K562 (cell line): ENCODE measurements around the gene POLR1H. TPM values are rescaled to one million over a fixed set of nuclear protein-coding genes. Genes with fewer than 3 reads are reported as not detected.

ENCODE experiments used
- ATAC-seq: fragments of 200-7000 bp; cut with Tn5 transposase; 3 replicates; pipeline ENCODE4 v1.9.1; 2020; ENCODE audit warnings: moderate library complexity
- BruUV-seq: library from RNA; stranded (reverse); fragments of 400-500 nt; replicated peaks from 2 replicates; lab custom pipeline; 2021; lab: Mats Ljungman, UMichigan
- CTCF ChIA-PET: fragments of 300-600 bp; formaldehyde crosslinking; extraction: SDS; loops from one replicate; lab custom pipeline; 2021; ENCODE audit warnings: low intra/inter-chr PET ratio; lab: Yijun Ruan, JAX
- POLR2A ChIA-PET: fragments of 300-600, 350-650 bp; sonication (Branson Sonifier 250); formaldehyde crosslinking; extraction: SDS; loops from one replicate; lab custom pipeline; 2021; ENCODE audit warnings: antibody characterized with exemption, inconsistent platforms; lab: Yijun Ruan, JAX
- DNase-seq, 4 experiments: peaks; one replicate each; pipeline versions ENCODE4 v3.0.0 to v3.0.0-alpha.2; 2011 to 2018; ENCODE audit warnings: low spot score in 3 of 4, mixed read lengths in 3 of 4; ENCODE audit errors: extremely low read depth in 1 of 4
- FAIRE-seq: peaks from 2 replicates; lab custom pipeline; 2011; peaks lifted over from hg19 to GRCh38; lab: Jason Lieb, UNC
- H2AFZ ChIP-seq: 2 replicates; pipeline ENCODE4 v1.6.0; 2011; ENCODE audit warnings: low read depth, low read length, control low read depth, inconsistent platforms
- H3K27ac ChIP-seq: fragments of 200-600 bp; 3 replicates; pipeline ENCODE4 v1.8.0; 2011; ENCODE audit warnings: low read depth, mild to moderate bottlenecking, control low read depth, inconsistent platforms, low read length, moderate library complexity, mixed read lengths; ENCODE audit errors: extremely low read depth
- H3K27me3 ChIP-seq, 2 experiments: fragments of 300-600 bp in 1 of 2; 2 replicates in 1 of 2; 3 replicates in 1 of 2; pipeline versions ENCODE4 v1.6.0 to v1.8.0; 2011; ENCODE audit warnings: inconsistent platforms in 2 of 2, low read length in 2 of 2, mild to moderate bottlenecking in 1 of 2, mixed read lengths in 1 of 2, moderate library complexity in 1 of 2; ENCODE audit not compliant: control insufficient read depth in 2 of 2, insufficient read depth in 2 of 2
- H3K36me3 ChIP-seq: fragments of 300-600 bp; 3 replicates; pipeline ENCODE4 v1.8.0; 2011; ENCODE audit warnings: mild to moderate bottlenecking, low read length, inconsistent platforms; ENCODE audit not compliant: control insufficient read depth, insufficient read depth
- H3K4me1 ChIP-seq, 2 experiments: fragments of 200-600 bp in 1 of 2; replicated peaks in 1 of 2; 2 replicates in 1 of 2; 3 replicates in 1 of 2; pipeline versions ENCODE4 v1.5.1 to v1.8.0; 2011; ENCODE audit warnings: inconsistent platforms in 2 of 2, low read length in 2 of 2, mild to moderate bottlenecking in 1 of 2, mixed read lengths in 1 of 2, moderate library complexity in 1 of 2; ENCODE audit not compliant: control insufficient read depth in 2 of 2, insufficient read depth in 2 of 2
- H3K4me2 ChIP-seq: 2 replicates; pipeline ENCODE4 v1.6.1; 2011; ENCODE audit warnings: low read length, control low read depth, inconsistent platforms, mixed read lengths; ENCODE audit not compliant: insufficient read depth
- H3K4me3 ChIP-seq: fragments of 200-600 bp; sonication (generic), shearing (Covaris generic); 2 replicates; pipeline ENCODE4 v1.5.1; 2016; ENCODE audit warnings: control low read depth, inconsistent platforms
- H3K79me2 ChIP-seq: fragments of 200-600 bp; 3 replicates; pipeline ENCODE4 v1.8.0; 2011; ENCODE audit warnings: low read length, inconsistent platforms; ENCODE audit not compliant: control insufficient read depth, insufficient read depth
- H3K9ac ChIP-seq, 2 experiments: 2 replicates each; pipeline versions ENCODE4 v1.6.0 to v1.6.1; 2011; ENCODE audit warnings: low read depth in 2 of 2, low read length in 2 of 2, control low read depth in 1 of 2, inconsistent platforms in 1 of 2, mild to moderate bottlenecking in 1 of 2, mixed read lengths in 1 of 2; ENCODE audit not compliant: insufficient read depth in 1 of 2
- H3K9me1 ChIP-seq: one replicate; pipeline ENCODE4 v1.6.0; 2011; ENCODE audit warnings: inconsistent platforms, mild to moderate bottlenecking, low read length, moderate library complexity; ENCODE audit not compliant: control insufficient read depth, insufficient read depth
- H3K9me3 ChIP-seq: replicated peaks from 2 replicates; pipeline ENCODE4 v1.5.1; 2011; ENCODE audit warnings: low read depth, low read length, inconsistent platforms; ENCODE audit not compliant: control insufficient read depth, insufficient read depth
- H4K20me1 ChIP-seq: replicated peaks from 2 replicates; pipeline ENCODE4 v1.6.1; 2011; ENCODE audit warnings: low read length, inconsistent platforms, mixed read lengths; ENCODE audit not compliant: control insufficient read depth, insufficient read depth
- ADNP ChIP-seq: fragments of 200-800 bp; sonication (Bioruptor generic); IDR thresholded peaks from 2 replicates; pipeline ENCODE4 v1.6.1; 2016; ENCODE audit warnings: missing genetic modification characterization, missing compliant biosample characterization
- CAMTA2 ChIP-seq: fragments of 250-450 bp; sonication (Bioruptor Pico); conservative IDR thresholded peaks from 2 replicates; pipeline ENCODE4 v1.5.1; 2022
- GATA2 ChIP-seq: sonication (generic); formaldehyde crosslinking; IDR thresholded peaks from 2 replicates; pipeline ENCODE4 v1.4.0; 2020; ENCODE audit warnings: mild to moderate bottlenecking, missing genetic modification reagents
- JUN ChIP-seq, 2 experiments: sonication (generic) in 1 of 2; formaldehyde crosslinking in 1 of 2; IDR thresholded peaks; 2 replicates each; pipeline versions ENCODE4 v1.6.1 to v1.8.0; 2012 to 2022; ENCODE audit warnings: borderline replicate concordance in 2 of 2, mild to moderate bottlenecking in 2 of 2, improper control_type of control experiment in 1 of 2, low read depth in 1 of 2, low read length in 1 of 2, missing genetic modification reagents in 1 of 2
- JUND ChIP-seq, 2 experiments: IDR thresholded peaks; 2 replicates in 1 of 2; 3 replicates in 1 of 2; pipeline ENCODE4 v1.6.1; 2011; ENCODE audit warnings: borderline replicate concordance in 2 of 2, low read depth in 2 of 2, low read length in 2 of 2, improper control_type of control experiment in 1 of 2, missing biosample characterization in 1 of 2, missing genetic modification characterization in 1 of 2, missing genetic modification reagents in 1 of 2
- SRSF7 ChIP-seq: fragments of 200-400 bp; formaldehyde crosslinking; optimal IDR thresholded peaks from 2 replicates; pipeline ENCODE3; 2017; ENCODE audit warnings: mild to moderate bottlenecking, low read depth, low read length
- USF1 ChIP-seq: sonication (generic); formaldehyde crosslinking; IDR thresholded peaks from 2 replicates; pipeline ENCODE4 v1.9.0; 2022; ENCODE audit warnings: mild to moderate bottlenecking, missing genetic modification reagents
- XRCC5 ChIP-seq: fragments of 200-400 bp; formaldehyde crosslinking; IDR thresholded peaks from 2 replicates; pipeline ENCODE4 v1.6.1; 2017; ENCODE audit warnings: low read depth, mild to moderate bottlenecking, low read length
- ZFP36 ChIP-seq: fragments of 150-350 bp; IDR thresholded peaks from 2 replicates; pipeline ENCODE4 v1.6.1; 2018; ENCODE audit warnings: low read length, low read depth; ENCODE audit not compliant: partially characterized antibody
- ZNF316 ChIP-seq: fragments of 450-650 bp; IDR thresholded peaks from 2 replicates; pipeline ENCODE4 v1.6.1; 2016
- WGBS: fragments of 100-300 bp; shearing (Covaris generic); methylation state at CpG from one replicate; pipeline ENCODE4 v1.1.6; 2016; ENCODE audit warnings: low coverage, mixed read lengths; ENCODE audit not compliant: insufficient coverage; ENCODE audit errors: missing lambda C conversion rate; 5-methylcytosine and 5-hydroxymethylcytosine counted together
- in situ Hi-C: fragments of 300-500 bp; cut with MboI; formaldehyde crosslinking; loops from 4 replicates; pipeline ENCODE4 v1.15.0; 2018; ENCODE audit warnings: inconsistent platforms, mixed read lengths
- intact Hi-C: fragments of 100-400 bp; cut with micrococcal nuclease; formaldehyde crosslinking; loops from 2 replicates; pipeline ENCODE4 v1.14.2; 2022
- polyA plus RNA-seq, 8 experiments: library from polyadenylated mRNA; depleted of rRNA in 4 of 8; stranded (reverse) in 5 of 8; unstranded in 3 of 8; fragments of >200 nt; fragmentation: Nextera tagmentation in 2 of 8; fragmentation: Illumina TruSeq in 1 of 8; extraction: Ambion mirVana in 2 of 8; extraction: Trizol in 1 of 8; gene quantifications; 2 replicates each; pipeline versions ENCODE4 v1.2.1 to v1.2.3, GENCODE V29; 2011 to 2014; ENCODE audit warnings: inconsistent platforms in 1 of 8, missing spikeins in 1 of 8
- total RNA-seq, 7 experiments: library from RNA; depleted of rRNA in 6 of 7; stranded (reverse); fragments of >200 nt in 6 of 7; fragmentation: Illumina TruSeq in 2 of 7; extraction: Trizol in 2 of 7; gene quantifications; 2 replicates each; pipeline versions ENCODE4 v1.2.1 to v1.2.3, GENCODE V29; 2011 to 2021; ENCODE audit warnings: low replicate concordance in 1 of 7

Gene POLR1H
- total and polyA plus RNA-seq, 9 of the 15 experiments (the other 6 are each of a cell fraction or from before 2014, with no cell fraction given), result 92.2 to 333 (median 143) TPM

- in situ Hi-C loops (no loop called here), intact Hi-C loops (loop anchor here (5.0 to 10.0 kb wide), 2 partner anchors 255 to 297 kb away; no protein-coding TSS in a partner anchor)
- no peaks in the 10 kb centered on the region for H3K36me3 ChIP-seq
- ATAC-seq (no peak), FAIRE-seq (no peak), DNase-seq (no peak)
- H4K20me1 ChIP-seq, result no peaks in the 10 kb centered on the region
- no peak overlapping the region for H3K27ac ChIP-seq
- no peaks in the 10 kb centered on the region for H3K9me1 ChIP-seq
- H2AFZ ChIP-seq, result no peak overlapping the region
- CTCF ChIA-PET, result no interaction called here
- H3K4me3 ChIP-seq, result no peak overlapping the region
- 41% methylated on average over 8 of the region's 8 CpGs for WGBS
- TF ChIP-seq ZNF316 (no peak), ZFP36 (peak; percentile 64)
- POLR2A ChIA-PET, result interaction anchor here (1.1 kb wide), 1 partner anchor 20 kb away, joined by 3 read pairs; no protein-coding TSS in a partner anchor
- H3K9me3 ChIP-seq, result no peaks in the 10 kb centered on the region
- H3K27me3 ChIP-seq, result peaks cover 14 to 18% of the 10 kb centered on the region in 2 experiments; a peak in 4 of 5 replicates
- no peak overlapping the region for H3K4me2 ChIP-seq
- no TSS peak for BruUV-seq
- H3K79me2 ChIP-seq, result no peaks in the 10 kb centered on the region
- H3K9ac ChIP-seq, result no peak overlapping the region
- peaks cover 41 to 45% of the 10 kb centered on the region in 2 experiments for H3K4me1 ChIP-seq
Observed at GRCh38 chr6:30100154-30100553, 39.1 kb downstream of the POLR1H start.

- in situ Hi-C loops (no loop called here), intact Hi-C loops (loop anchor here (5.0 to 10.0 kb wide), 2 partner anchors 256 to 296 kb away; no protein-coding TSS in a partner anchor)
- TF ChIP-seq JUN (IDR thresholded peaks at IDR 0.05; ENCODE audit: borderline replicate concordance, low read depth, low read length) (no peak), JUN (CRISPR knock-in tag; IDR thresholded peaks at IDR 0.05; ENCODE audit: borderline replicate concordance) (no peak), GATA2 (CRISPR knock-in tag) (no peak), SRSF7 (no peak), CAMTA2 (no peak), ADNP (tag) (no peak), USF1 (CRISPR knock-in tag) (no peak), JUND (IDR thresholded peaks at IDR 0.05; ENCODE audit: borderline replicate concordance, low read depth, low read length) (no peak), JUND (tag; IDR thresholded peaks at IDR 0.05; ENCODE audit: borderline replicate concordance, low read depth, low read length) (no peak), XRCC5 (no peak)
Observed at GRCh38 chr6:30100585-30101443, 39.7 kb downstream of the POLR1H start.

More at GRCh38 chr6:30100585-30101443, 39.7 kb downstream of the POLR1H start:
- WGBS, result 33% methylated on average over 33 of the region's 47 CpGs
- Histone ChIP-seq H3K4me3 (no peak overlapping the region), H3K36me3 (no peaks in the 10 kb centered on the region), H3K4me2 (peak overlapping the region; percentile 86), H2AFZ (peak overlapping the region; percentile 98), H3K9me1 (no peaks in the 10 kb centered on the region), H3K79me2 (no peaks in the 10 kb centered on the region), H3K27ac (no peak overlapping the region), H3K9me3 (no peaks in the 10 kb centered on the region), H3K27me3 (peaks cover 11 to 21% of the 10 kb centered on the region in 2 experiments; a peak in 4 of 5 replicates), H3K4me1 (peaks cover 36 to 45% of the 10 kb centered on the region in 2 experiments), H4K20me1 (no peaks in the 10 kb centered on the region), H3K9ac (peak overlapping the region in 1 of 2 experiments; percentile 57; a peak in 1 of 4 replicates)
- CTCF ChIA-PET, result no interaction called here
- DNase-seq, result peak in 3 of 4 experiments; percentile 32 to 61 (median 57)
- no TSS peak for BruUV-seq
- POLR2A ChIA-PET, result no interaction called here
- ATAC-seq, result no peak
- FAIRE-seq, result no peak
